ENCODE results near the gene GCNA. TPM values are rescaled to one million over a fixed set of nuclear protein-coding genes. Genes with fewer than 3 reads are reported as not detected.

Gene GCNA, protein sequence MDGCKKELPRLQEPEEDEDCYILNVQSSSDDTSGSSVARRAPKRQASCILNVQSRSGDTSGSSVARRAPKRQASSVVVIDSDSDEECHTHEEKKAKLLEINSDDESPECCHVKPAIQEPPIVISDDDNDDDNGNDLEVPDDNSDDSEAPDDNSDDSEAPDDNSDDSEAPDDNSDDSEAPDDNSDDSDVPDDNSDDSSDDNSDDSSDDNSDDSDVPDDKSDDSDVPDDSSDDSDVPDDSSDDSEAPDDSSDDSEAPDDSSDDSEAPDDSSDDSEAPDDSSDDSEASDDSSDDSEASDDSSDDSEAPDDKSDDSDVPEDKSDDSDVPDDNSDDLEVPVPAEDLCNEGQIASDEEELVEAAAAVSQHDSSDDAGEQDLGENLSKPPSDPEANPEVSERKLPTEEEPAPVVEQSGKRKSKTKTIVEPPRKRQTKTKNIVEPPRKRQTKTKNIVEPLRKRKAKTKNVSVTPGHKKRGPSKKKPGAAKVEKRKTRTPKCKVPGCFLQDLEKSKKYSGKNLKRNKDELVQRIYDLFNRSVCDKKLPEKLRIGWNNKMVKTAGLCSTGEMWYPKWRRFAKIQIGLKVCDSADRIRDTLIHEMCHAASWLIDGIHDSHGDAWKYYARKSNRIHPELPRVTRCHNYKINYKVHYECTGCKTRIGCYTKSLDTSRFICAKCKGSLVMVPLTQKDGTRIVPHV
- total RNA-seq (2021) (1.0 to 1.6 TPM (median 1.3 TPM) in 3 replicates), Bru-seq, nascent RNA (percentile 45 among the genes with signal in this experiment)
- long read RNA-seq, experiment 1, partial matches to known transcripts: 3 of 5 reads
- long read RNA-seq, experiment 1, other reads (novel, unspliced or antisense): 2 of 5 reads
- long read RNA-seq, experiment 2, partial matches to known transcripts: 1 of 1 reads
- long read RNA-seq, experiment 2, other reads (novel, unspliced or antisense): 0 of 1 reads
- long read RNA-seq, experiment 3, partial matches to known transcripts: 0 of 1 reads
- long read RNA-seq, experiment 3, other reads (novel, unspliced or antisense): 1 of 1 reads

DNA sequence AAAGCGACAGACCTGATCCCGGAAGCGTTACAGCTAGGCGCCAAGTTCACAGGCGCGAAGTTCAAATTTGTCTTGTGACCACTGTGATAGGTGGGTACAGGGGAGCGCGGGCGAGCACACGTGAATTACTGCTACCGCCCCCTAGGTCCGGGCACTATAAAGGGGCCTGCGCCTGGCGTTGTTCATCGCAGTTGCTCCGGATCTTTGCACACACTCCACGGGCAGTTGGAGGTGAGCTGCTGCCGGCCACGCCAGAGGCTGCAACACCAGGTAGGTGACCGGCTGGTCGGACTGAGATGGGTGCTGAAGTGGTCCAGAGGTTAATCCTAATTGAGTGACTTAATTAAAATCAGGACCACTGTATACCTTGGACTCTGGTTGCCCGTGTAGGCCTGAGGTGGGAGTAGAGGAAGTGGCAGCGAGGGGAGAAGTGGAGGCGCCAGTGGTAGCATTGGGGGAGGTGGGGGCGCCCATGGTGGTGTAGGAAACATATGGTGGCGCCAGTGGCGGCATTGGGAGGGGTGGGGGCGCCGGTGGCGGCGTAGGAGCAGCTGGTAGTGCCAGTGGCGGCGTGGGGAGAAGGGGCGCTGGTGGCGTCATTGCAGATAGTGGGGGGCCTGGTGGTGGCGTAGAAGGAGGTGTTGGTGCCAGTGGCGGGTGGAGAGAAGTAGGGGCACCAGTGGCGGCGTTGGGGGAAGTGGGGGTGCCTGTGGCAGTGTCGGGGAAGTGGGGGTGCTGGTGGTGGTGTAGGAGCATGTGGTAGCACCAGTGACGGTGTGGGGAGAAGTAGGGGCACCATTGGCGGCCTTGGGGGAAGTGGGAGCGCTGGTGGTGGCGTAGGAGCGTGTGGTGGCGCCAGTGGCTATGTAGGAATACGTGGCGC, at the start of gene GCNA:
TSS of gene GCNA (plus strand) at position 185 of the 883 bp plus-strand sequence. CDS start 2,385 bp downstream, outside the sequence.
- Mint-ChIP-seq H3K4me1 (0 out of 2 replicates have a peak, but pooled peaks cover 2% of the 10 kb centered on the region), H3K9me3 (no peaks in the 10 kb centered on the region), H3K27ac (no peak within 1 kb of the TSS), H3K27me3 (ENCODE audit: low read depth) (no peaks in the 10 kb centered on the region), H3K4me3 (no peak within 1 kb of the TSS), H3K36me3 (peaks cover 32% of the 10 kb centered on the region)
- ATAC-seq: no peak
- DNase-seq (ENCODE audit: low spot score): no peak
- no peak for TF ChIP-seq HMGA2 (CRISPR knock-in tag; IDR thresholded peaks at IDR 0.05)
- TF ChIP-seq ZNF121 (CRISPR knock-in tag; IDR thresholded peaks at IDR 0.05): no peak
- TF ChIP-seq, protein P1, sequence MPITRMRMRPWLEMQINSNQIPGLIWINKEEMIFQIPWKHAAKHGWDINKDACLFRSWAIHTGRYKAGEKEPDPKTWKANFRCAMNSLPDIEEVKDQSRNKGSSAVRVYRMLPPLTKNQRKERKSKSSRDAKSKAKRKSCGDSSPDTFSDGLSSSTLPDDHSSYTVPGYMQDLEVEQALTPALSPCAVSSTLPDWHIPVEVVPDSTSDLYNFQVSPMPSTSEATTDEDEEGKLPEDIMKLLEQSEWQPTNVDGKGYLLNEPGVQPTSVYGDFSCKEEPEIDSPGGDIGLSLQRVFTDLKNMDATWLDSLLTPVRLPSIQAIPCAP (CRISPR knock-in tag; IDR thresholded peaks at IDR 0.05): no peak
- no peak for TF ChIP-seq FOXJ3 (CRISPR knock-in tag; IDR thresholded peaks at IDR 0.05; ENCODE audit: borderline replicate concordance)
- TF ChIP-seq, protein P2, sequence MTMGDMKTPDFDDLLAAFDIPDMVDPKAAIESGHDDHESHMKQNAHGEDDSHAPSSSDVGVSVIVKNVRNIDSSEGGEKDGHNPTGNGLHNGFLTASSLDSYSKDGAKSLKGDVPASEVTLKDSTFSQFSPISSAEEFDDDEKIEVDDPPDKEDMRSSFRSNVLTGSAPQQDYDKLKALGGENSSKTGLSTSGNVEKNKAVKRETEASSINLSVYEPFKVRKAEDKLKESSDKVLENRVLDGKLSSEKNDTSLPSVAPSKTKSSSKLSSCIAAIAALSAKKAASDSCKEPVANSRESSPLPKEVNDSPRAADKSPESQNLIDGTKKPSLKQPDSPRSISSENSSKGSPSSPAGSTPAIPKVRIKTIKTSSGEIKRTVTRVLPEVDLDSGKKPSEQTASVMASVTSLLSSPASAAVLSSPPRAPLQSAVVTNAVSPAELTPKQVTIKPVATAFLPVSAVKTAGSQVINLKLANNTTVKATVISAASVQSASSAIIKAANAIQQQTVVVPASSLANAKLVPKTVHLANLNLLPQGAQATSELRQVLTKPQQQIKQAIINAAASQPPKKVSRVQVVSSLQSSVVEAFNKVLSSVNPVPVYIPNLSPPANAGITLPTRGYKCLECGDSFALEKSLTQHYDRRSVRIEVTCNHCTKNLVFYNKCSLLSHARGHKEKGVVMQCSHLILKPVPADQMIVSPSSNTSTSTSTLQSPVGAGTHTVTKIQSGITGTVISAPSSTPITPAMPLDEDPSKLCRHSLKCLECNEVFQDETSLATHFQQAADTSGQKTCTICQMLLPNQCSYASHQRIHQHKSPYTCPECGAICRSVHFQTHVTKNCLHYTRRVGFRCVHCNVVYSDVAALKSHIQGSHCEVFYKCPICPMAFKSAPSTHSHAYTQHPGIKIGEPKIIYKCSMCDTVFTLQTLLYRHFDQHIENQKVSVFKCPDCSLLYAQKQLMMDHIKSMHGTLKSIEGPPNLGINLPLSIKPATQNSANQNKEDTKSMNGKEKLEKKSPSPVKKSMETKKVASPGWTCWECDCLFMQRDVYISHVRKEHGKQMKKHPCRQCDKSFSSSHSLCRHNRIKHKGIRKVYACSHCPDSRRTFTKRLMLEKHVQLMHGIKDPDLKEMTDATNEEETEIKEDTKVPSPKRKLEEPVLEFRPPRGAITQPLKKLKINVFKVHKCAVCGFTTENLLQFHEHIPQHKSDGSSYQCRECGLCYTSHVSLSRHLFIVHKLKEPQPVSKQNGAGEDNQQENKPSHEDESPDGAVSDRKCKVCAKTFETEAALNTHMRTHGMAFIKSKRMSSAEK (CRISPR knock-in tag; IDR thresholded peaks at IDR 0.05; ENCODE audit: borderline replicate concordance): no peak
- no peak for TF ChIP-seq ZNF423 (CRISPR knock-in tag; IDR thresholded peaks at IDR 0.05)
- no peak for TF ChIP-seq FOXP1 (CRISPR knock-in tag; IDR thresholded peaks at IDR 0.05; ENCODE audit: borderline replicate concordance)
- TF ChIP-seq, protein P3, sequence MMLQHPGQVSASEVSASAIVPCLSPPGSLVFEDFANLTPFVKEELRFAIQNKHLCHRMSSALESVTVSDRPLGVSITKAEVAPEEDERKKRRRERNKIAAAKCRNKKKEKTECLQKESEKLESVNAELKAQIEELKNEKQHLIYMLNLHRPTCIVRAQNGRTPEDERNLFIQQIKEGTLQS (CRISPR knock-in tag; conservative IDR thresholded peaks at IDR 0.05): no peak
- TF ChIP-seq, protein P4, sequence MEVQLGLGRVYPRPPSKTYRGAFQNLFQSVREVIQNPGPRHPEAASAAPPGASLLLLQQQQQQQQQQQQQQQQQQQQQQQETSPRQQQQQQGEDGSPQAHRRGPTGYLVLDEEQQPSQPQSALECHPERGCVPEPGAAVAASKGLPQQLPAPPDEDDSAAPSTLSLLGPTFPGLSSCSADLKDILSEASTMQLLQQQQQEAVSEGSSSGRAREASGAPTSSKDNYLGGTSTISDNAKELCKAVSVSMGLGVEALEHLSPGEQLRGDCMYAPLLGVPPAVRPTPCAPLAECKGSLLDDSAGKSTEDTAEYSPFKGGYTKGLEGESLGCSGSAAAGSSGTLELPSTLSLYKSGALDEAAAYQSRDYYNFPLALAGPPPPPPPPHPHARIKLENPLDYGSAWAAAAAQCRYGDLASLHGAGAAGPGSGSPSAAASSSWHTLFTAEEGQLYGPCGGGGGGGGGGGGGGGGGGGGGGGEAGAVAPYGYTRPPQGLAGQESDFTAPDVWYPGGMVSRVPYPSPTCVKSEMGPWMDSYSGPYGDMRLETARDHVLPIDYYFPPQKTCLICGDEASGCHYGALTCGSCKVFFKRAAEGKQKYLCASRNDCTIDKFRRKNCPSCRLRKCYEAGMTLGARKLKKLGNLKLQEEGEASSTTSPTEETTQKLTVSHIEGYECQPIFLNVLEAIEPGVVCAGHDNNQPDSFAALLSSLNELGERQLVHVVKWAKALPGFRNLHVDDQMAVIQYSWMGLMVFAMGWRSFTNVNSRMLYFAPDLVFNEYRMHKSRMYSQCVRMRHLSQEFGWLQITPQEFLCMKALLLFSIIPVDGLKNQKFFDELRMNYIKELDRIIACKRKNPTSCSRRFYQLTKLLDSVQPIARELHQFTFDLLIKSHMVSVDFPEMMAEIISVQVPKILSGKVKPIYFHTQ (CRISPR knock-in tag; IDR thresholded peaks at IDR 0.05): no peak
- TF ChIP-seq, protein P5, sequence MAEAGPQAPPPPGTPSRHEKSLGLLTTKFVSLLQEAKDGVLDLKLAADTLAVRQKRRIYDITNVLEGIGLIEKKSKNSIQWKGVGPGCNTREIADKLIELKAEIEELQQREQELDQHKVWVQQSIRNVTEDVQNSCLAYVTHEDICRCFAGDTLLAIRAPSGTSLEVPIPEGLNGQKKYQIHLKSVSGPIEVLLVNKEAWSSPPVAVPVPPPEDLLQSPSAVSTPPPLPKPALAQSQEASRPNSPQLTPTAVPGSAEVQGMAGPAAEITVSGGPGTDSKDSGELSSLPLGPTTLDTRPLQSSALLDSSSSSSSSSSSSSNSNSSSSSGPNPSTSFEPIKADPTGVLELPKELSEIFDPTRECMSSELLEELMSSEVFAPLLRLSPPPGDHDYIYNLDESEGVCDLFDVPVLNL (CRISPR knock-in tag; IDR thresholded peaks at IDR 0.05; ENCODE audit: borderline replicate concordance, low read depth): no peak
- TF ChIP-seq, protein P6, sequence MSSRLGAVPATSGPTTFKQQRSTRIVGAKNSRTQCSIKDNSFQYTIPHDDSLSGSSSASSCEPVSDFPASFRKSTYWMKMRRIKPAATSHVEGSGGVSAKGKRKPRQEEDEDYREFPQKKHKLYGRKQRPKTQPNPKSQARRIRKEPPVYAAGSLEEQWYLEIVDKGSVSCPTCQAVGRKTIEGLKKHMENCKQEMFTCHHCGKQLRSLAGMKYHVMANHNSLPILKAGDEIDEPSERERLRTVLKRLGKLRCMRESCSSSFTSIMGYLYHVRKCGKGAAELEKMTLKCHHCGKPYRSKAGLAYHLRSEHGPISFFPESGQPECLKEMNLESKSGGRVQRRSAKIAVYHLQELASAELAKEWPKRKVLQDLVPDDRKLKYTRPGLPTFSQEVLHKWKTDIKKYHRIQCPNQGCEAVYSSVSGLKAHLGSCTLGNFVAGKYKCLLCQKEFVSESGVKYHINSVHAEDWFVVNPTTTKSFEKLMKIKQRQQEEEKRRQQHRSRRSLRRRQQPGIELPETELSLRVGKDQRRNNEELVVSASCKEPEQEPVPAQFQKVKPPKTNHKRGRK (CRISPR knock-in tag; IDR thresholded peaks at IDR 0.05; ENCODE audit: borderline replicate concordance): no peak
- TF ChIP-seq SOX15 (CRISPR knock-in tag; IDR thresholded peaks at IDR 0.05): no peak
- TF ChIP-seq, protein P7, sequence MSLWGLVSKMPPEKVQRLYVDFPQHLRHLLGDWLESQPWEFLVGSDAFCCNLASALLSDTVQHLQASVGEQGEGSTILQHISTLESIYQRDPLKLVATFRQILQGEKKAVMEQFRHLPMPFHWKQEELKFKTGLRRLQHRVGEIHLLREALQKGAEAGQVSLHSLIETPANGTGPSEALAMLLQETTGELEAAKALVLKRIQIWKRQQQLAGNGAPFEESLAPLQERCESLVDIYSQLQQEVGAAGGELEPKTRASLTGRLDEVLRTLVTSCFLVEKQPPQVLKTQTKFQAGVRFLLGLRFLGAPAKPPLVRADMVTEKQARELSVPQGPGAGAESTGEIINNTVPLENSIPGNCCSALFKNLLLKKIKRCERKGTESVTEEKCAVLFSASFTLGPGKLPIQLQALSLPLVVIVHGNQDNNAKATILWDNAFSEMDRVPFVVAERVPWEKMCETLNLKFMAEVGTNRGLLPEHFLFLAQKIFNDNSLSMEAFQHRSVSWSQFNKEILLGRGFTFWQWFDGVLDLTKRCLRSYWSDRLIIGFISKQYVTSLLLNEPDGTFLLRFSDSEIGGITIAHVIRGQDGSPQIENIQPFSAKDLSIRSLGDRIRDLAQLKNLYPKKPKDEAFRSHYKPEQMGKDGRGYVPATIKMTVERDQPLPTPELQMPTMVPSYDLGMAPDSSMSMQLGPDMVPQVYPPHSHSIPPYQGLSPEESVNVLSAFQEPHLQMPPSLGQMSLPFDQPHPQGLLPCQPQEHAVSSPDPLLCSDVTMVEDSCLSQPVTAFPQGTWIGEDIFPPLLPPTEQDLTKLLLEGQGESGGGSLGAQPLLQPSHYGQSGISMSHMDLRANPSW (CRISPR knock-in tag; conservative IDR thresholded peaks at IDR 0.05; ENCODE audit: low read depth): no peak
- no peak for TF ChIP-seq JUN (CRISPR knock-in tag; IDR thresholded peaks at IDR 0.05)
- TF ChIP-seq NR1H2 (CRISPR knock-in tag; IDR thresholded peaks at IDR 0.05): no peak
- no peak for TF ChIP-seq CREM (CRISPR knock-in tag; IDR thresholded peaks at IDR 0.05)
- TF ChIP-seq ESRRA (CRISPR knock-in tag; IDR thresholded peaks at IDR 0.05; ENCODE audit: borderline replicate concordance): no peak
- TF ChIP-seq ZNF416 (CRISPR knock-in tag; IDR thresholded peaks at IDR 0.05): no peak
- TF ChIP-seq NFYB (CRISPR knock-in tag; conservative IDR thresholded peaks at IDR 0.05; ENCODE audit: low read depth): no peak
- CTCF ChIA-PET: no interaction called here
- POLR2A ChIA-PET: no interaction called here

Measured in WTC11 (cell line).